Caco-2 (cell line): ENCODE data around the gene FAF2. TPM values are rescaled to one million over a fixed set of nuclear protein-coding genes. Genes with fewer than 3 reads are reported as not detected.

Experiments
- BruUV-seq: library from RNA; stranded (reverse); fragments of 400-500 nt; replicated peaks from 2 replicates; lab custom pipeline; 2021; lab: Mats Ljungman, UMichigan
- CTCF ChIA-PET: fragments of 300-600 bp; sonication (Branson Sonifier 250); formaldehyde crosslinking; loops from one replicate; lab custom pipeline; 2022; ENCODE audit warnings: antibody characterized with exemption; lab: Charles Lee
- POLR2A ChIA-PET: fragments of 300-600 bp; sonication (Branson Sonifier 250); formaldehyde crosslinking; loops from one replicate; lab custom pipeline; 2022; ENCODE audit warnings: antibody characterized with exemption; lab: Charles Lee
- DNase-seq, 2 experiments: peaks; one replicate each; pipeline versions ENCODE4 v3.0.0 to v3.0.0-alpha.2; 2020 to 2022
- H3K27me3 ChIP-seq: replicated peaks from 2 replicates; pipeline ENCODE4 v1.6.0; 2011; ENCODE audit warnings: low read length; ENCODE audit not compliant: control insufficient read depth, insufficient read depth
- H3K36me3 ChIP-seq: 2 replicates; pipeline ENCODE4 v1.5.1; 2011; ENCODE audit warnings: low read length; ENCODE audit not compliant: control insufficient read depth, insufficient read depth
- H3K4me1 ChIP-seq: fragments of 250-450 bp; sonication (Bioruptor Pico); 2 replicates; pipeline ENCODE4 v1.5.1; 2020; ENCODE audit warnings: mild to moderate bottlenecking
- H3K4me3 ChIP-seq: 2 replicates; pipeline ENCODE4 v1.5.1; 2011; ENCODE audit warnings: low read depth, mild to moderate bottlenecking, control low read depth, low read length
- H3K9me3 ChIP-seq: fragments of 250-450 bp; sonication (Bioruptor Pico); 2 replicates; pipeline ENCODE4 v1.5.1; 2020; ENCODE audit warnings: mild to moderate bottlenecking, moderate library complexity
- H3K27ac Mint-ChIP-seq: one replicate; pipeline ENCODE4 v1.8.0; 2022; ENCODE audit warnings: mixed read lengths; ENCODE audit not compliant: unreplicated experiment
- H3K27me3 Mint-ChIP-seq: one replicate; pipeline ENCODE4 v1.8.0; 2022; ENCODE audit warnings: mixed read lengths; ENCODE audit not compliant: insufficient read depth, unreplicated experiment
- H3K36me3 Mint-ChIP-seq: one replicate; pipeline ENCODE4 v1.8.0; 2022; ENCODE audit warnings: mild to moderate bottlenecking, mixed read lengths; ENCODE audit not compliant: insufficient read depth, unreplicated experiment
- H3K4me1 Mint-ChIP-seq: one replicate; pipeline ENCODE4 v1.8.0; 2022; ENCODE audit warnings: low read depth, mixed read lengths; ENCODE audit not compliant: unreplicated experiment
- H3K4me3 Mint-ChIP-seq: one replicate; pipeline ENCODE4 v1.8.0; 2022; ENCODE audit warnings: mild to moderate bottlenecking, moderate library complexity, mixed read lengths; ENCODE audit not compliant: unreplicated experiment
- H3K9me3 Mint-ChIP-seq: one replicate; pipeline ENCODE4 v1.8.0; 2022; ENCODE audit warnings: mixed read lengths; ENCODE audit not compliant: unreplicated experiment
- CTCF ChIP-seq, 2 experiments: fragments of 200-600 bp in 1 of 2; IDR thresholded peaks; 1 replicate in 1 of 2; 2 replicates in 1 of 2; pipeline versions ENCODE4 v1.5.1 to v1.8.0; 2011 to 2022; ENCODE audit warnings: antibody characterized with exemption in 1 of 2, control low read depth in 1 of 2, inconsistent platforms in 1 of 2, low read depth in 1 of 2, low read length in 1 of 2, mild to moderate bottlenecking in 1 of 2, moderate library complexity in 1 of 2; ENCODE audit not compliant: insufficient read depth in 1 of 2, severe bottlenecking in 1 of 2, unreplicated experiment in 1 of 2
- intact Hi-C: fragments of 100-400 bp; cut with micrococcal nuclease; formaldehyde crosslinking; loops from one replicate; pipeline ENCODE4 v1.10.0; 2022; ENCODE audit not compliant: unreplicated experiment
- total RNA-seq: library from RNA; stranded (reverse); gene quantifications from 2 replicates; pipeline ENCODE4 v1.2.3, GENCODE V29; 2022

FAF2 gene
- total RNA-seq, 1 experiment from 2014 or later: 55.5 TPM

- Histone ChIP-seq H3K4me3 (no peak overlapping the region), H3K9me3 (no peaks in the 10 kb centered on the region), H3K36me3 (peaks cover 6% of the 10 kb centered on the region), H3K4me1 (0 out of 2 replicates have a peak, but pooled peaks cover 6% of the 10 kb centered on the region), H3K27me3 (no peaks in the 10 kb centered on the region)
- H3K4me1 Mint-ChIP-seq: no peaks in the 10 kb centered on the region
- intact Hi-C loops: no loop called here
- no peak overlapping the region for H3K27ac Mint-ChIP-seq
- peaks cover 78% of the 10 kb centered on the region for H3K36me3 Mint-ChIP-seq
- CTCF ChIA-PET: no interaction called here
- DNase-seq: no peak
- POLR2A ChIA-PET: no interaction called here
- no TSS peak for BruUV-seq
- H3K9me3 Mint-ChIP-seq: no peaks in the 10 kb centered on the region
- no peak for TF ChIP-seq CTCF (IDR thresholded peaks at IDR 0.05; ENCODE audit: insufficient read depth in 1 of 2, low read depth in 1 of 2, low read length in 1 of 2, severe bottlenecking in 1 of 2, unreplicated experiment in 1 of 2)
- no peak overlapping the region for H3K4me3 Mint-ChIP-seq
- no peaks in the 10 kb centered on the region for H3K27me3 Mint-ChIP-seq
Observed at GRCh38 chr5:176491901-176492300, 43.7 kb downstream of the FAF2 start.

- ChIA-PET POLR2A (no interaction called here), CTCF (no interaction called here)
- H3K9me3 ChIP-seq: no peaks in the 10 kb centered on the region
- Mint-ChIP-seq H3K4me1 (no peaks in the 10 kb centered on the region), H3K27me3 (no peaks in the 10 kb centered on the region), H3K27ac (no peak overlapping the region), H3K36me3 (peaks cover 78% of the 10 kb centered on the region), H3K9me3 (no peaks in the 10 kb centered on the region), H3K4me3 (no peak overlapping the region)
- H3K4me3 ChIP-seq: no peak overlapping the region
- peaks cover 6% of the 10 kb centered on the region for H3K36me3 ChIP-seq
- no TSS peak for BruUV-seq
- intact Hi-C loops: no loop called here
- no peaks in the 10 kb centered on the region for H3K27me3 ChIP-seq
- no peak for DNase-seq
- H3K4me1 ChIP-seq: 0 out of 2 replicates have a peak, but pooled peaks cover 6% of the 10 kb centered on the region
- TF ChIP-seq CTCF (IDR thresholded peaks at IDR 0.05; ENCODE audit: insufficient read depth in 1 of 2, low read depth in 1 of 2, low read length in 1 of 2, severe bottlenecking in 1 of 2, unreplicated experiment in 1 of 2): no peak
Observed at GRCh38 chr5:176492431-176492830, 44.2 kb downstream of the FAF2 start.

GRCh38 chr5:176497852-176498251 is 49.7 kb downstream of the FAF2 start:
- no peaks in the 10 kb centered on the region for H3K27me3 Mint-ChIP-seq
- H3K9me3 Mint-ChIP-seq: no peaks in the 10 kb centered on the region
- Histone ChIP-seq H3K4me3 (no peak overlapping the region), H3K4me1 (no peaks in the 10 kb centered on the region), H3K9me3 (no peaks in the 10 kb centered on the region), H3K36me3 (no peaks in the 10 kb centered on the region), H3K27me3 (no peaks in the 10 kb centered on the region)
- intact Hi-C loops: no loop called here
- ChIA-PET CTCF (no interaction called here), POLR2A (no interaction called here)
- DNase-seq: no peak
- H3K27ac Mint-ChIP-seq: no peak overlapping the region
- no peak for TF ChIP-seq CTCF (IDR thresholded peaks at IDR 0.05; ENCODE audit: insufficient read depth in 1 of 2, low read depth in 1 of 2, low read length in 1 of 2, severe bottlenecking in 1 of 2, unreplicated experiment in 1 of 2)
- H3K4me3 Mint-ChIP-seq: no peak overlapping the region
- peaks cover 92% of the 10 kb centered on the region for H3K36me3 Mint-ChIP-seq
- no peaks in the 10 kb centered on the region for H3K4me1 Mint-ChIP-seq
- BruUV-seq: no TSS peak
